CD4-positive, alpha-beta T cell treated with Interleukin-10 for 1 hour (primary cell): ENCODE data around the gene CAPNS1.
A peak's percentile ranks its signal among the peaks of the same experiment; 100 is the strongest.

Source experiments
- DNase-seq: peaks from one replicate; pipeline ENCODE4 v3.0.0-alpha.2; 2020

CAPNS1 gene

DNA sequence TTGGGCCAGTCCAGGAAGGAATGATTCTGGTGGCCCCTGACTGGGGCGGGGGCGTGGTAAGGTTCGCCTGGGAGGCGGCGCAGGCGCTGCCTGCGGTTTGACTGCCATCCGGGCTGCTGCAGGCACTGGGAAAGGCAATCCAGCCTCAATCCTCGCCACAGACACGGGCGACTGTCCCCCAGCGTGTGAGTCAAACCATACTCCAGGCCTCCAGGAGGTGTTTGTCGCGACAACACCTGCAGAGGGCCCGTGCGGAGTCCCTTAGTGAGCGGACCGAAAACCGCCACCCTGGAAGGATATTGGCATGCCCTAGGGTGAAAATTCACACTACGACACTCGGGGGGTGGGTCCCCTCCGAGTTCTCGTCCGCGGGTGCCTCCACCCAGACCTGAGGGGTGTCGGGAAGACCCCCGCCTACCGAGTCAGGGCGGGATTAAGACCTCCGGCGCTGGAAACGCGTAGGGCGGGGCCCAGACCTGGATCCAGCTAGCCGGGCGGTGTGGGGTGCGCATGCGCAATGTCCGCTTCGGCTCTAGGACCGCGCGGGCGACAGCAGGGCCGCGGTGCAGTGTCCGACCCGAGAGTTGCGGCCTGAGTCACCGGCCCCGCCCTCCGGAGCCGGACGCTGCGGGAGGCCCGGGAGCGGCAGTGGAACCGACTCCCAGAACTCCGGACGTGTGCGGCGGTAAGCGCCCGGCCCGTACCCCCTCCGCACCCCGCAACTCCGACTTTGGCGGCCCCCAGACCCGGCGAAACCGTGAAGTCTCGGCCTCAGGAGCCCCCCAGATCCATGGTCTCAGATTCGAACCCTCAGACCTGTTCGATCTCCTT is at the start of gene CAPNS1:
Gene CAPNS1, plus strand, starts transcription at position 594 of the 831 bp plus-strand sequence. CDS start 946 bp downstream, outside the sequence.
- peak; percentile 93 for DNase-seq

DNA sequence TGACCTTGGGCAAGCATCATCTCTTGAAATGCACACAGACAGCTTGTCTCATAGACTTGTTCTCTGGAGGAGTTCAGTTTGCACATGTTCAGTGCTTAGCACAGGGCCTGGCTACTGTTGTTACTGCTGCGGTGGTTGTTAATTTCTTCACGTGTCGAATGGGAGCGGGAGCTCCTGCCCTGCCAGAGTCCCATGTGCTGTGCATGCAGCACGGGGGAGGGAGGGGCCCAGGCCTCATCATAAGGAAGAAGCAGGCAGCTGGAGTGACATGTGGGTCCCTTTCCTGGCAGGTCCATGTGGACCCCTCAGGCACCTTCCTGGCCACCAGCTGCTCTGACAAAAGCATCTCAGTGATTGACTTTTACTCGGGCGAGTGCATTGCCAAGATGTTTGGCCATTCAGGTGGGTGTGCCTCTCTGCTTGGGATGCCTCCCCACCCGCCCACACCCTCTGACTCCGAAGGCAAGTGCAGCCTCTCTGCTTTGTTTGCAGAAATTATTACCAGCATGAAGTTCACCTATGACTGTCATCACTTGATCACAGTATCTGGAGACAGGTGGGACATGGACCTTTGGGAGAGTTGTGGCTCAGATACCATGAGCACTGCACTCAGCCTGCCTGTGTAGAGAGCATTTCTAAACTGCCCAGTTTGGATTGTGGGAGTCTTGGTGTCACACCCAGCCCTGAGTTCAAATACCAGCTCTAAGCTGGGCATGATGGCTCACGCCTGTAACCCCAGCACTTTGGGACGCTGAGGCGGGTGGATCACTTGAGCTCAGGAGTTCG is 48.8 kb upstream of the CAPNS1 start:
- no peak for DNase-seq

DNA sequence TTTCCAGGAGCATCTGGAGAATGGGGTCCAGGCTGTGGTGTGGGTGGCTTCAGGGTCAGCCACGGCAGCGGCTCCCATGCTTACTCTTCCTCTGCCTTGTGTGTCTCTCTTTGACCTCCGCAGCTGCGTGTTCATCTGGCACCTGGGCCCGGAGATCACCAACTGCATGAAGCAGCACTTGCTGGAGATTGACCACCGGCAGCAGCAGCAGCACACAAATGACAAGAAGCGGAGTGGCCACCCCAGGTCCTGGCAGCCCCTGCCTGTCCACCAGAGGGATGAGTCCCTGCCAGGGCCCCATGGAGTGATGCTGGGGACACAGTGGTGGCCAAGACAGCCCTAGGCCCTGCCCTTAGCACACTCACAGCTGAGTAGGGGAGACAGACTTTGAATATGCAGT is 47.3 kb upstream of the CAPNS1 start:
- DNase-seq: no peak

DNA sequence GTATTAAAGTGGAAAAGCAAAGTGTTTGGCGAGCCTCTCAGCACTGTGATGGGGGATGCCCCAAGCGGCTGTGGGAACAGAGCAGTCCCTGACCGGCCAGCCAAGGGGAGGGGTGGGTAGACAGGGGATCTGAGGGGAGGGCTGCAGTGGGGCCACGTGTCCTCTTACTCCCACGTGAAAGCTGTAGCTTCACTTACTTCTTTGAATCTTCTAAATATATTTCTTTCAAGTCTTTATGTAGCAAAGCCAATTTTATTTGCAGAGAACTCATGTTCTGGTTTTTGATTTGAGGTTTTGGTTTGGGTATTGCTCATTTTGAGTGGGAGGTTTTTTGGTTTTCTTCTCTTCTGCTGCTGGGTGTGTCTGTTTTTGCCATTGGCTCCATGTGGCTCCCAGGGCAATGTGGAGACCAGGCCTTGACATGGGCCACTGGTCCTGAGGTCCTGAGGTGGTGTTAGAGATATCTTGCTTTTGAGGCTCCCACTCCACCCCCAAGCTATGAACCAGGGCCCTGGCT is 46.7 kb upstream of the CAPNS1 start:
- no peak for DNase-seq

DNA sequence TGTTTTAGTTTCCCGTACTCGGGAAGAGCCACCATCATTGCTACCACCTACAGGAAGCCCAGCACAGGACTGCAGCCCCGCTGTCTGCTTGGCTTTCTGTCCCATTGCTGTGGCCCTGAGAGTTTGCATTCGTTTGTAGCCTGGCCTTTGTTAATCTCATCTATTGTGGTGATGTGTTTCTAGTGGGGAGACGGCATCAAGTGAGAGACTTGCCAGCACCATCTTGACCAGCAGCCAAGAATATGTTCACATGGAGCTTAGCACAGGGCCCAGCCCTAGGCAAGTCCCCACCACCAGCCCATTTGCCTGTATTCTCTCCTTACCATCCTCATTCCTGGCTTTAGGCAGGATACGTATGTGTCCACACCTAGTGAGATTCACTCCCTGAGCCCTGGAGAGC is 46.2 kb upstream of the CAPNS1 start:
- DNase-seq: no peak

DNA sequence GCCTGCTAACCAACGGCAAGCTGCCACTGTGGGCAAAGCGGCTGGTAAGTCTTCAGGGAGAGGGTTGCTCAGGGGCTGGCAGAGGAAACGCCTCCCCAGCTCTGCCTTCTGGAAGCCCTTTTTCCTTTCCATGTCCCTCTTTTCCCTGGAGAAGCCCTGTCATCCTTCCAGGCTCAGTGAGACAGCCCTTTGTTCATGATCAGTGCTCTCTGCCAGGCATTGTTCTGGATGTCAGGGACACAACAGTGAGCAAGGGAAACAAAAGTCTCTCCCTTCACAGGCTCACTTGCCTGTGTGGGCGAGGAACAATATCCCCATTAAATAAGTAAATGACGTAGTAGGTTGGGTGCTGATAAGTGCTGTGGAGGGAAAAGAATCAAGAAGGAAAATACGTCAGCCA is 42.8 kb upstream of the CAPNS1 start:
- DNase-seq: no peak

DNA sequence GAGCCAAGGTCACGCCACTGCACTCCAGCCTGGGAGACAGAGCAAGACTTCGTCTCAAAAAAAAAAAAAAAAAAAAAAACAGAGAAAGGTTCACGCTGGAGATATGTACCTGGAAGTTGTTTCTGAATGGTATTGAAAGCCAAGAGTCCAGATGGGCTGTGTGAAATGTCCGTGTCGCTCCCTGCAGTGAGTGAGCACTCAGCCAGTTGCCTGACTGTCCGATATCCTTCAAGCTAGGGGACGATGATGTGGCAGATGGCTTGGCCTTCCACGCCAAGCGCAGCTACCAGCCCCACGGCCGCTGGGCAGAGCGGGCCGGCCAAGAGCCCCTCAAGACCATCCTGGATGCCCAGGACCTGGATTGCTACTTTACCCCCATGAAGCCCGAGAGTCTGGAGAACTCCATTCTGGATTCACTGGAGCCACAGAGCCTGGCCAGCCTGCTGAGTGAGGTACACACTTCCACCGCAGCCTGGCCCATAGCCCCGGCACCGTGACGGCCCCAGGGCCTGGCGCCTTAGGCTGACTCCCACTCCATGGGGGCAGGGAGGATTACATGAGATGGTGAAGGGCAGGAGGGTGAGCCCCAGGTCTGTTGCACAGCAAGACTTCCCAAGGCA is 40.6 kb upstream of the CAPNS1 start:
- DNase-seq: no peak

DNA sequence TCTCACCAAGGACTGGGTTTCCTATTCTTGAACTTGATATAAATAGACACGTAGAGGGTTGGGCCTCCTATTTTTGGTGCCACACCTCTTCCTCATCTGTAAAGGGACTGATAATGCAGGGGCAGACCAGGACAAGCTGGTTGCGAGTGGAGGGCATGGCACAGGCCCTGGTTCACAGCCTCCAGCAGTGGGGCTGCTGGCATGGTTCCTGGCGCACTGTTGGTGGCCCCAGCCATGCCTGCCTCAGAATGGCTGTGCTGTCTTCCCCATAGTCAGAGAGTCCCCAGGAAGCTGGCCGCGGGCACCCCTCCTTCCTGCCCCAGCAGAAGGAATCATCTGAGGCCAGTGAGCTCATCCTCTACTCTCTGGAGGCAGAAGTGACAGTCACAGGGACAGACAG is 39.4 kb upstream of the CAPNS1 start:
- no peak for DNase-seq

DNA sequence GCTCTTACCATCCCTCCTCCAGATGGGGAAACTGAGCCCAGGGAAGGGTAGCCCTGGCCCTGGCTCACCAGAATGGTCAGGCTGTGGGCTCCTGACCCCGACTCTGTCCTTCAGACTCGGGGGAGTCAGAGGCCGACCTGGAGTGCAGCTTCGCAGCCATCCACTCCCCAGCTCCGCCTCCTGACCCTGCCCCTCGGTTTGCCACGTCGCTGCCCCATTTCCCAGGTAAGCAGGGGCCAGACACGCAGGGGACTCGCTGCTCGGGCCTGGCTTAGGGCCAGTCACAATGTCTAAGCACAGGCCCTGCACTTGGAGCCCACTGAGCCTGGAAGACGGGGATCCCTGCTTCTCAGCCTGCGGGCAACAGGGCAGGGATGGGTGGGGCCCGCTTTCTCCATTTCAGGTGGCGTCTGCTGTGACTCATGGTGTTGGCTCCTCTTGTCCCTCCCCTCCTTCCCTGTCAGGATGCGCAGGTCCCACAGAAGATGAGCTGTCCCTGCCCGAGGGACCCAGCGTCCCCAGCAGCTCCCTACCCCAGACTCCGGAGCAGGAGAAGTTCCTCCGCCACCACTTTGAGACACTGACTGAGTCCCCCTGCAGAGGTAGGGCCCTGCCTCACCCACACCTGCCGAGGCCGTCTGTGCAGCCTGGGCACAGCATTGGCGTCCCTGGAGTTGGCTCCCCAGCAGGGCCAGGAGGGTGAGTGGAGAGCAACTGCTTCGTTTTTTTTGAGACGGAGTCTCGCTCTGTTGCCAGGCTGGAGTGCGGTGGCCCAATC is 38.1 kb upstream of the CAPNS1 start:
- no peak for DNase-seq

DNA sequence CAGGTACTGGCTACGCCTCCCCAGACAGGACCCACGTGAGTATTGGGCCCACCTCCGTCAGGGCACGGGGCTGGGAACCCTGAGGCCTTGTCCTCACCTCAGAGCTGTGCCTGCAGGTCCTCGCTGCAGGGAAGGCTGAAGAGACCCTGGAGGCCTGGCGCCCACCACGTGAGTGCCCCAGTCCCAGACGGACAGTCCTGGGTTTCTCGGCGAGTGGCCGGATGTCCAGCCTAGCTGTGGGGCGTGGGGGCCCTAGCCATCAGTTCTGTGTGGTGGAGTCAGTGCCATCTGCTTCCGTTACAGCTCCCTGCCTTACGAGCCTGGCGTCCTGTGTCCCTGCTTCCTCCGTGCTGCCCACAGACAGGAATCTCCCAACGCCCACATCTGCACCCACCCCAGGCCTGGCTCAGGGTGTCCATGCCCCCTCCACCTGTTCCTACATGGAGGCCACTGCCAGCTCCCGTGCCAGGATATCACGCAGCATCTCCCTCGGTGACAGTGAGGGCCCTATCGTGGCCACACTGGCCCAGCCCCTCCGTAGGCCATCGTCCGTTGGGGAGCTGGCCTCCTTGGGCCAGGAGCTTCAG is 36.7 kb upstream of the CAPNS1 start:
- DNase-seq: no peak

DNA sequence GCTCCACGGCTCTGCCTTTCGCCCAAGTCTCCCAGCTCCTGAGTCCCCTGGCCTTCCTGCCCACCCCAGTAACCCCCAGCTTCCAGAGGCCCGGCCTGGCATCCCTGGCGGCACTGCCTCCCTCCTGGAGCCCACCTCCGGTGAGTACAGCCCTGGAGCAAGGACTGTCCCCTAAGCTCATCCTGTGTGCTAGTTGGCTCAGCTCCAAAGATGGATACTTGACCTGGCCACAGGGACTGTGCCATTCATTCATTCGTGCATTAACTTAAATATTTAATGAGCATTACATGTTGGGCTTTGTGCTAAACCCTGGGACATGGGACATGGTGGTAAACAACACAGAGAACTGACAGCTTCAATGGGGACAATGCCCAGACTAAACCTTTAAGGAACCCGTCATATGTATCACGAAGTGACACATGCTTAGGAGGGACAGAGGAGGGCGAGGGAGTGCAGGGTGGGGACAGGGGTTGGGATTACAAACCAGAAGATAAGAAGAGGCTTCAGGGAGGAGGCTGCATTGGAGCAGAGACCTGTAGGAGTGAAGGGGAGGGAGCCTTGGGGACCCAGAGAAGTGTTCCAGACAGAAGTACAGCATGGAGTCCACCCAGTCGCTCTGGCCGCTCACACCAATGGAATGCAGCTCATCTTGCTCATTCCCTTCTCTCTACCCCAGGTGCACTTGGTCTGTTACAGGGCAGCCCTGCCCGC is 35.9 kb upstream of the CAPNS1 start:
- no peak for DNase-seq

DNA sequence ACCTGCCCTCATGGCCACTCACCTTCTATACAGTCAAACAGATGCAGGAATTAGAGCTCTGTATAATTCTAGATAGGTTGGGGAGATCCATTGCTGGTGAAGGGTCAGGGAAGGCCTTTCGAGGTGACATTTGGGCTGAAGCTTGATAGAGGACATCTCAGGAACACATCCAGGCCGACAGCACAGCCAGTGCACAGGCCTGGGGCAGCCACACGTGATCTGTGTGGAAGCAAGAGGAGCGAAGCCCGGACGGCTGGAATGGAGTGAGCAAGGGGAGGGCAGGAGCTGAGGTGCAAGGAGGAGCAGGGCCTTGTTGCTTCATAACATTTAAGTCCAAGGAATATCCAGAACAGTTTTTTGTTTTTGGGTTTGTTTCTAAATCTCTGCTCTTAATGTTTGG is 33.4 kb upstream of the CAPNS1 start:
- DNase-seq: no peak

DNA sequence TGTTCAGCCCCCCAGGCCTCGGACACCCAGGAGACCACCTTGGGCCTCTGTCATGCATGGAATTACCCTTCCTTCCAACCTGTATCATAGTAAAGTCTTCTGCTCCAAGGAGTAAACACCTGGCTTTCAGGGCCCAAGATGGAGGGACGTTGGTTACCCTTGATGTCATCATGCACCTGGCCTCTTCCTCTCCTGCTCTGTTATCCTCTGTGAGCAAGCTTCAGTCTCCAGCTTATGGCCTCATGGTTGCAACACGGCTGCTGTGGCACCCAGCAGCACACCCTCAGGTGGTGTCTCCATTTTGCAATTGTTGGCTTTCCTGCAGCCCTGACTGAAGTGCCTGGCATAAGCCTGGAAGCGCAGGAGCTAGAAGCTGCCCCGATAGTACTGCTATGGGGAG is 32.9 kb upstream of the CAPNS1 start:
- DNase-seq: no peak

DNA sequence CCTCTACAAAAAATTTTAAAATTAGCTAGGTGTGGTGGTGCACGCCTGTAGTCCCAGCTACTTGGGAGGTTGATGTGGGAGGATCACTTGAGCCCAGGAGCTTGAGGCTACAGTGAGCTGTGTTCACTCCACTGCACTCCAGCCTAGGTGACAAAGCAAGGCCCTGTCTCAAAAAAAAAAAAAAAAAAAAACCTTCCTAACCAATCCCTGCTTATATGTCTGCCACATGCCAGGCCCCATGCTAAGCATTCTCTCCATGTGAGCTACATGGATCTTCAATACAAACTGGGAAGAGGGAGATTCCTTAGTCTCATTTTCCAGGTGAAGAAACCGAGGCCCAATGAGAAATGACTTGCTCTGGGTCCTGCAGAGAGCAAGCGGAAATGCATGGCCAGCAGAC is 31.2 kb upstream of the CAPNS1 start:
- no peak for DNase-seq

DNA sequence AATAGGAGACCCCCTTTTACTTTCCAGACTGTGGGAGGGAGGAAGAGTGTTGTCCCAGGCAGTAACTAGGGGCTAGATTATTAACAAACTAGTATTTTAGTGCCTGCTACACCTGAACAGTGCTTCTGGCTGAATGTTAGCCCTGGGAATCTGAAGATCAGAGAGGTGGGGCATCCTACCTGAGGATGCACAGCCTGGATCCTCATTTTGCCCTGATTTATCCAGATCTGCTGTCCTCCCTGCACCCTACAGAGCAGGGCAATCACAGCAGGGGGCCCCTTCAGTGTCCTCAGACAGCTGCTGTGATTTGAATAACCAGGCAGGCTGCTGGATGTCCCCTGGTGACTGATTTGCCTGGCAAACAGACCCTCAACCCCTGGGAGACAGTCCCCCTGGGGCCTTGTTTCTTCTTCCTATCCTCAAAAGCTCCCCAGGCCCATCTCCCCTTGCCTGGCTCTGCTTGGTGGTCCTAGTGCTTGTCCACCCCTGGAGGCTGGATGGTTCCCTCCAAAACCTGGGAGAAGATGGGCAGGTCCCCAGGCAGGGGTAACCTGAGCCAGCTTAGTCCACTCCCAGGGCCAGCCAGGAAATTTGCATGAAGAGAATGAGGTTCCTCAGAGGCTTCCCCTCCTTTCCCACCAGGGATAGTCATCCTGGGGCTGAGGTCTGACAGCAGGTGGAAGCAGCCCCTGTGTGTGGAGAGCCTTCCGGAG is 29.2 kb upstream of the CAPNS1 start, which contains the start of gene OVOL3:
Gene OVOL3, plus strand, starts transcription at position 657 of the 713 bp plus-strand sequence. CDS start 60 bp downstream, outside the sequence.
- no peak for DNase-seq

DNA sequence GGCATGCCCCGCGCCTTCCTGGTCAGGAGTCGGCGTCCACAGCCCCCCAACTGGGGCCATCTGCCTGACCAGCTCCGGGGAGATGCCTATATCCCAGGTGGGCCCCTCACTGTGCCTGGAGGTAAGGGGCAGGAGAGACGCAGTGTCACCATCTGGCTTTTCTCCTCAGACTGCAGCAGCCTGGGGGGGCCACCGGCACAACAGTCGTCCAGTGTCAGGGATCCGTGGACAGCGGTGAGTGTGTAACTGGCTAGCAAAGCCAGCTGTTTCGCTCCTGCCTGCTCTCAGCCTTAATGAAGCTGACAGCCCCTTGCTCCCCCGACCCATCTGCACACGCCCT is 28.7 kb upstream of the CAPNS1 start:
- no peak for DNase-seq

DNA sequence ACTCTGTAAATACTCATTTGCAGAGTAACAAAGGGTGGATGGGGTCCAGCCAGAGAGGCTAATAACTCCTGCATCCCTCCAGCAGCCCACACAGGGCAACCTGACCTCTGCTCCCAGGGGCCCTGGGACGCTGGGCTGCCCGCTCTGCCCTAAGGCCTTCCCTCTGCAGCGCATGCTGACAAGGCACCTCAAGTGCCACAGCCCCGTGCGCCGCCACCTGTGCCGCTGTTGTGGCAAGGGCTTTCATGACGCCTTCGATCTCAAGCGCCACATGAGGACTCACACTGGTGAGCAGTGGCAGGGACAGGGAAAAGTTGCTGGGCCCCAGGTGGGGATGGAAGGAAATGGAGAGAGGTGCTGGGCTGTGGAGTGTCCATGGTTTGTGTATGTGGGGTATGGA is 27.2 kb upstream of the CAPNS1 start:
- no peak for DNase-seq

DNA sequence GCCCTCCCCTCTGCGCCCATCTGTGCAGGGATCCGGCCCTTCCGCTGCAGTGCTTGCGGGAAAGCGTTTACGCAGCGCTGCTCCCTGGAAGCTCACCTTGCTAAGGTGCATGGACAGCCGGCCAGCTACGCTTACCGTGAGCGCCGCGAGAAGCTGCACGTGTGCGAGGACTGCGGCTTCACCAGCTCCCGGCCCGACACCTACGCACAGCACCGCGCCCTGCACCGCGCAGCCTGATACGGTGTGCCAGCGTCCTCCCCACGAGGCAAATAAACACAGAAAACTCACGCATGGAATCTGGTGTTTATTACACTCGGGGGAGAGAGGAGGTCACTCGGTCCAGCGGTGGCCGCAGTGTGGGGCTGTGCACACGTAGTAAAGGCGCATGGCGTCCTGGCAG is 26.4 kb upstream of the CAPNS1 start:
- DNase-seq: no peak

DNA sequence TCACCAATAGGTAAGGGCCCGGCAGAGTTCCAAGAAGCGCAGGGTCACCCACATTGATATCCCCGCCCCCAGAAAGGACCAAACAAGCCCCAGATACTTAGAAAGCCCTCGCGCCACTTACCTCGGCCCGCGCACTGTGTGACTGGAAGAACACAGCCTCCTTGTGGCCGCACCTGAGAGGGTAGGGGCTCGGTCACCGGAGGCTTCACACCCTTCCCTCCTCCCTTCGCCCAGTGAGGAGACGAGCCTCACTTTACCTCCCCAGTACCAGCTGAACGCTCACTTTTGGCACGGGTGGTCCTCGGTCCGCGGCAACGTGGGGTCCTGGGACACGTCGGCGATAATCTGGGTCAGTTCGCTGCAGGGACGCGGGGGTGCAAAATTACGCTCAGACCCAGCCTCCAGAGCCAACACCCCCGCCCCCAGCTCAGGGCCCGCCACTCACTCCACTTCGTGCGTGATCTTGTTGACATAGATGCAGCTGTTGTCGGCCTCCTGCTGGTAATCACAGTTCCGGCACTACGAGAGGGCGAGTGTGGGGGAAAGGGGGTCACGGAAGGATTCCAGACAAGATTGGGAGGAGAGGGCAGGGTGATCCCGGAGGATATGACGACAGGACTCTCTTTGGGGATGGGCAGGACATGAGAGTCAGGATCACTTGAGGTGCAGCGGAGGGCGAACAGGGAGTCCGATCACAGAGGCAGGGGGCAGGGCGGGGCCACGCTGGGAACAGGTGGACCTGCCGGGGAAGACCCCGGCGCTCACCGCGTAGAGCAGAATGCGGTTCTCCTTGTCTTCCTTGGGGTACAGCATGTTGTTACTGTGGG is 25.8 kb upstream of the CAPNS1 start:
- no peak for DNase-seq
